Neural cell (in vitro differentiated cells): ENCODE data around the gene LONRF2. TPM values are rescaled to one million over a fixed set of nuclear protein-coding genes. Genes with fewer than 3 reads are reported as not detected.

Experiments used
- H2AFZ ChIP-seq: fragments of 200-600, 300-800 bp; sonication (generic), shearing (Covaris generic); 2 replicates; pipeline ENCODE4 v1.6.0; 2014; ENCODE audit warnings: low read depth, mild to moderate bottlenecking, antibody characterized with exemption, low read length, moderate library complexity
- H3F3A ChIP-seq: fragments of 200-600 bp; shearing (Covaris generic); 2 replicates; pipeline ENCODE4 v1.6.1; 2016; ENCODE audit warnings: mild to moderate bottlenecking, moderate library complexity, mixed read lengths, antibody characterized with exemption, low read length; ENCODE audit not compliant: insufficient read depth, poor library complexity, severe bottlenecking
- H3K27ac ChIP-seq: fragments of 200-600, 300-800 bp; sonication (generic), shearing (Covaris generic); 2 replicates; pipeline ENCODE4 v1.5.1; 2014; ENCODE audit warnings: mild to moderate bottlenecking, low read length, moderate library complexity
- H3K27me3 ChIP-seq: fragments of 300-800, 200-600 bp; sonication (generic), shearing (Covaris generic); 2 replicates; pipeline ENCODE4 v1.6.0; 2014; ENCODE audit warnings: mild to moderate bottlenecking, low read depth, low read length, moderate library complexity; ENCODE audit not compliant: insufficient read depth
- H3K36me3 ChIP-seq: fragments of 300-800, 200-600 bp; sonication (generic), shearing (Covaris generic); 2 replicates; pipeline ENCODE4 v1.5.1; 2014; ENCODE audit warnings: mild to moderate bottlenecking, antibody characterized with exemption, low read length, moderate library complexity; ENCODE audit not compliant: insufficient read depth
- H3K4me2 ChIP-seq: fragments of 300-800, 200-600 bp; sonication (generic), shearing (Covaris generic); 2 replicates; pipeline ENCODE4 v1.6.0; 2014; ENCODE audit warnings: mild to moderate bottlenecking, low read length
- H3K4me3 ChIP-seq: fragments of 300-800, 200-600 bp; sonication (generic), shearing (Covaris generic); 2 replicates; pipeline ENCODE4 v1.5.1; 2014; ENCODE audit warnings: mild to moderate bottlenecking, low read length, moderate library complexity
- H3K79me2 ChIP-seq: fragments of 200-600 bp; shearing (Covaris generic); replicated peaks from 2 replicates; pipeline ENCODE4 v1.6.0; 2014; ENCODE audit warnings: mild to moderate bottlenecking, low read length, moderate library complexity; ENCODE audit not compliant: insufficient read depth
- H3K9ac ChIP-seq: fragments of 300-800, 200-600 bp; sonication (generic), shearing (Covaris generic); 2 replicates; pipeline ENCODE4 v1.6.1; 2016; ENCODE audit warnings: mild to moderate bottlenecking, low read length, mixed read lengths
- H3K9me2 ChIP-seq: fragments of 200-600 bp; shearing (Covaris generic); 2 replicates; pipeline ENCODE4 v1.6.1; 2016; ENCODE audit warnings: mild to moderate bottlenecking, low read length, mixed read lengths; ENCODE audit not compliant: insufficient read depth
- H3K9me3 ChIP-seq: fragments of 200-600, 300-800 bp; sonication (generic), shearing (Covaris generic); 2 replicates; pipeline ENCODE4 v1.6.1; 2016; ENCODE audit warnings: mild to moderate bottlenecking, mixed run types, low read length, moderate library complexity, mixed read lengths
- H4K20me1 ChIP-seq: fragments of 200-600 bp; shearing (Covaris generic); 2 replicates; pipeline ENCODE4 v1.6.1; 2016; ENCODE audit warnings: mild to moderate bottlenecking, mixed run types; ENCODE audit not compliant: insufficient read depth
- EP300 ChIP-seq: fragments of 450-650 bp; conservative IDR thresholded peaks from 2 replicates; pipeline ENCODE4 v1.6.1; 2014; ENCODE audit warnings: antibody characterized with exemption, mild to moderate bottlenecking, moderate library complexity; ENCODE audit not compliant: poor library complexity, severe bottlenecking
- EZH2 ChIP-seq: fragments of 200-600, 300-800 bp; shearing (Covaris generic), sonication (generic); IDR thresholded peaks from 2 replicates; pipeline ENCODE4 v1.6.1; 2014; ENCODE audit warnings: antibody characterized with exemption, low read length, borderline replicate concordance, mild to moderate bottlenecking; ENCODE audit not compliant: insufficient read depth, poor library complexity, severe bottlenecking
- MXI1 ChIP-seq: fragments of 450-650 bp; conservative IDR thresholded peaks from 2 replicates; pipeline ENCODE4 v1.6.1; 2014; ENCODE audit warnings: antibody characterized with exemption, mild to moderate bottlenecking; ENCODE audit not compliant: poor library complexity, severe bottlenecking
- POLR2AphosphoS5 ChIP-seq: IDR thresholded peaks from 2 replicates; pipeline ENCODE4 v1.6.1; 2012
- RAD21 ChIP-seq: fragments of 450-650 bp; conservative IDR thresholded peaks from 2 replicates; pipeline ENCODE4 v1.6.1; 2014; ENCODE audit warnings: antibody characterized with exemption, mild to moderate bottlenecking, moderate library complexity
- SMC3 ChIP-seq: fragments of 450-650 bp; conservative IDR thresholded peaks from 2 replicates; pipeline ENCODE4 v1.6.1; 2014; ENCODE audit warnings: antibody characterized with exemption, mild to moderate bottlenecking, moderate library complexity; ENCODE audit not compliant: poor library complexity
- TAF1 ChIP-seq: IDR thresholded peaks from 2 replicates; pipeline ENCODE4 v1.6.1; 2012; ENCODE audit warnings: low read depth
- polyA plus RNA-seq: library from polyadenylated mRNA; depleted of rRNA; stranded (reverse); fragments of >200 nt; gene quantifications from 2 replicates; pipeline ENCODE4 v1.2.3, GENCODE V29; 2014
- TF ChIP-seq, protein P1 (sequence below): fragments of 450-650 bp; IDR thresholded peaks from 2 replicates; pipeline ENCODE4 v1.5.1; 2014; ENCODE audit warnings: antibody characterized with exemption, mild to moderate bottlenecking, moderate library complexity; ENCODE audit not compliant: poor library complexity, severe bottlenecking
- TF ChIP-seq, protein P2 (sequence below): IDR thresholded peaks from 2 replicates; pipeline ENCODE4 v1.6.1; 2012; ENCODE audit warnings: borderline replicate concordance

Gene LONRF2
- polyA plus RNA-seq, 1 donor from 2014 or later, result 20.7 TPM

GRCh38 chr2:100273387-100273786 is 48.9 kb downstream of the LONRF2 start:
- Histone ChIP-seq H2AFZ (no peak overlapping the region), H3K9ac (no peak overlapping the region)
- TF ChIP-seq EZH2, result no peak
- TF ChIP-seq, protein P1, sequence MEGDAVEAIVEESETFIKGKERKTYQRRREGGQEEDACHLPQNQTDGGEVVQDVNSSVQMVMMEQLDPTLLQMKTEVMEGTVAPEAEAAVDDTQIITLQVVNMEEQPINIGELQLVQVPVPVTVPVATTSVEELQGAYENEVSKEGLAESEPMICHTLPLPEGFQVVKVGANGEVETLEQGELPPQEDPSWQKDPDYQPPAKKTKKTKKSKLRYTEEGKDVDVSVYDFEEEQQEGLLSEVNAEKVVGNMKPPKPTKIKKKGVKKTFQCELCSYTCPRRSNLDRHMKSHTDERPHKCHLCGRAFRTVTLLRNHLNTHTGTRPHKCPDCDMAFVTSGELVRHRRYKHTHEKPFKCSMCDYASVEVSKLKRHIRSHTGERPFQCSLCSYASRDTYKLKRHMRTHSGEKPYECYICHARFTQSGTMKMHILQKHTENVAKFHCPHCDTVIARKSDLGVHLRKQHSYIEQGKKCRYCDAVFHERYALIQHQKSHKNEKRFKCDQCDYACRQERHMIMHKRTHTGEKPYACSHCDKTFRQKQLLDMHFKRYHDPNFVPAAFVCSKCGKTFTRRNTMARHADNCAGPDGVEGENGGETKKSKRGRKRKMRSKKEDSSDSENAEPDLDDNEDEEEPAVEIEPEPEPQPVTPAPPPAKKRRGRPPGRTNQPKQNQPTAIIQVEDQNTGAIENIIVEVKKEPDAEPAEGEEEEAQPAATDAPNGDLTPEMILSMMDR, result no peak
- TF ChIP-seq, protein P2, sequence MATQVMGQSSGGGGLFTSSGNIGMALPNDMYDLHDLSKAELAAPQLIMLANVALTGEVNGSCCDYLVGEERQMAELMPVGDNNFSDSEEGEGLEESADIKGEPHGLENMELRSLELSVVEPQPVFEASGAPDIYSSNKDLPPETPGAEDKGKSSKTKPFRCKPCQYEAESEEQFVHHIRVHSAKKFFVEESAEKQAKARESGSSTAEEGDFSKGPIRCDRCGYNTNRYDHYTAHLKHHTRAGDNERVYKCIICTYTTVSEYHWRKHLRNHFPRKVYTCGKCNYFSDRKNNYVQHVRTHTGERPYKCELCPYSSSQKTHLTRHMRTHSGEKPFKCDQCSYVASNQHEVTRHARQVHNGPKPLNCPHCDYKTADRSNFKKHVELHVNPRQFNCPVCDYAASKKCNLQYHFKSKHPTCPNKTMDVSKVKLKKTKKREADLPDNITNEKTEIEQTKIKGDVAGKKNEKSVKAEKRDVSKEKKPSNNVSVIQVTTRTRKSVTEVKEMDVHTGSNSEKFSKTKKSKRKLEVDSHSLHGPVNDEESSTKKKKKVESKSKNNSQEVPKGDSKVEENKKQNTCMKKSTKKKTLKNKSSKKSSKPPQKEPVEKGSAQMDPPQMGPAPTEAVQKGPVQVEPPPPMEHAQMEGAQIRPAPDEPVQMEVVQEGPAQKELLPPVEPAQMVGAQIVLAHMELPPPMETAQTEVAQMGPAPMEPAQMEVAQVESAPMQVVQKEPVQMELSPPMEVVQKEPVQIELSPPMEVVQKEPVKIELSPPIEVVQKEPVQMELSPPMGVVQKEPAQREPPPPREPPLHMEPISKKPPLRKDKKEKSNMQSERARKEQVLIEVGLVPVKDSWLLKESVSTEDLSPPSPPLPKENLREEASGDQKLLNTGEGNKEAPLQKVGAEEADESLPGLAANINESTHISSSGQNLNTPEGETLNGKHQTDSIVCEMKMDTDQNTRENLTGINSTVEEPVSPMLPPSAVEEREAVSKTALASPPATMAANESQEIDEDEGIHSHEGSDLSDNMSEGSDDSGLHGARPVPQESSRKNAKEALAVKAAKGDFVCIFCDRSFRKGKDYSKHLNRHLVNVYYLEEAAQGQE, result no peak
- no peak for TF ChIP-seq POLR2AphosphoS5
- TF ChIP-seq MXI1, result no peak
- TF ChIP-seq TAF1, result no peak
- no peak for TF ChIP-seq SMC3
- no peak for TF ChIP-seq EP300
- no peak for TF ChIP-seq RAD21

DNA sequence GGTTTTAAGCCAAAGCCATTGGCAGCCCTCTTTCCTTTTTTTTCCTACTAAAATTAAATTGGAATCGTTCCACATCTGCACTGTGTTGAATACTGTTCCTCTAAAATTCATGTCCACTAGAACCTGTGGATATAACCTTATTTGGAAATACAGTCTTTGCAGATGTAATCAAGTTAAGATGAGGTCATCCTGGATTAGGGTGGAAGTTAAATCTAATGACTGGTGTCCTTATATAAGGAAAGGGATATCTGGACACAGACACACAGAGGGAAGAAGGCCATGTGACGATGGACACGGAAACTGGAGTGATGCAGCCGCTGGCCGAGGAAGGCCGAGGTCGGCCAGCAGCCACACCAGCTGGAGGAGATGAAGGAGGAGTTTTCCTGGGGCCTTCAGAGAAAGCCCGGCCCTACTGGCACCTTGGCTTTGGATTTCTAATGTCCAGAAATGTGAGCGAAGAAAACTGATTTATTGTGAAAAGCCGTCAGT is 49.4 kb downstream of the LONRF2 start:
- Histone ChIP-seq H3K4me2 (no peak overlapping the region), H2AFZ (no peak overlapping the region), H3K27me3 (no peaks in the 10 kb centered on the region), H3K4me3 (no peak overlapping the region), H3K9ac (no peak overlapping the region), H4K20me1 (no peaks in the 10 kb centered on the region), H3K27ac (no peak overlapping the region), H3K79me2 (no peaks in the 10 kb centered on the region), H3K9me3 (no peaks in the 10 kb centered on the region), H3K9me2 (no peaks in the 10 kb centered on the region), H3K36me3 (no peaks in the 10 kb centered on the region), H3F3A (no peaks in the 10 kb centered on the region)
- TF ChIP-seq, protein P2, result no peak
- TF ChIP-seq POLR2AphosphoS5 (no peak), EP300 (no peak), RAD21 (no peak), MXI1 (no peak)

More at GRCh38 chr2:100273387-100273786, 48.9 kb downstream of the LONRF2 start:
- Histone ChIP-seq H3K27me3 (no peaks in the 10 kb centered on the region), H3K4me2 (no peak overlapping the region), H3K27ac (no peak overlapping the region), H3K4me3 (no peak overlapping the region), H4K20me1 (no peaks in the 10 kb centered on the region), H3K36me3 (no peaks in the 10 kb centered on the region), H3K9me3 (no peaks in the 10 kb centered on the region), H3K79me2 (no peaks in the 10 kb centered on the region), H3F3A (no peaks in the 10 kb centered on the region), H3K9me2 (no peaks in the 10 kb centered on the region)
